Measurements from ENCODE around the gene TOP1. TPM values are rescaled to one million over a fixed set of nuclear protein-coding genes. Genes with fewer than 3 reads are reported as not detected.
A peak's percentile ranks its signal among the peaks of the same experiment; 100 is the strongest.

TOP1 gene
- total RNA-seq, 1 experiment from 2014 or later: 29.1 TPM

- Histone ChIP-seq H3K27me3 (ENCODE audit: low read length) (no peaks in the 10 kb centered on the region), H3K4me1 (ENCODE audit: insufficient read depth, low read length) (no peaks in the 10 kb centered on the region), H3K4me3 (ENCODE audit: low read length) (no peak overlapping the region), H3K27ac (ENCODE audit: low read length) (no peak overlapping the region), H2AFZ (ENCODE audit: low read length) (no peak overlapping the region), H3K9ac (ENCODE audit: low read length) (no peak overlapping the region), H3K79me2 (ENCODE audit: low read length) (no peaks in the 10 kb centered on the region), H3K36me3 (ENCODE audit: low read depth, low read length) (peaks cover 68% of the 10 kb centered on the region), H3K4me2 (ENCODE audit: low read length) (no peak overlapping the region), H3F3A (ENCODE audit: low read length, unreplicated experiment) (no peaks in the 10 kb centered on the region), H4K20me1 (ENCODE audit: low read length) (no peaks in the 10 kb centered on the region), H3K9me2 (replicated peaks; ENCODE audit: low read length) (no peaks in the 10 kb centered on the region), H3K9me3 (ENCODE audit: low read length) (no peaks in the 10 kb centered on the region)
- no TSS peak for BruUV-seq (replicated peaks)
- TF ChIP-seq EZH2 (IDR thresholded peaks at IDR 0.05; ENCODE audit: low read length, unreplicated experiment): no peak
- no peak for TF ChIP-seq EZH2phosphoT487 (IDR thresholded peaks at IDR 0.05; ENCODE audit: borderline replicate concordance, low read length)
- TF ChIP-seq CTCF (conservative IDR thresholded peaks at IDR 0.05; ENCODE audit: low read depth, low read length): no peak
- CTCF ChIA-PET: no interaction called here
- DNase-seq (no peak), ATAC-seq (no peak)
- POLR2A ChIA-PET (ENCODE audit: unreplicated experiment): no interaction called here
- intact Hi-C loops (cut with micrococcal nuclease): no loop called here
Observed at GRCh38 chr20:41101660-41102059, 73.0 kb downstream of the TOP1 start.

GRCh38 chr20:41108531-41108930, 79.9 kb downstream of the TOP1 start:
- no peak for ATAC-seq
- Histone ChIP-seq H3K9me2 (replicated peaks; ENCODE audit: low read length) (no peaks in the 10 kb centered on the region), H3K79me2 (ENCODE audit: low read length) (no peaks in the 10 kb centered on the region), H3F3A (ENCODE audit: low read length, unreplicated experiment) (no peaks in the 10 kb centered on the region), H3K27me3 (ENCODE audit: low read length) (no peaks in the 10 kb centered on the region), H3K4me3 (ENCODE audit: low read length) (no peak overlapping the region), H3K9ac (ENCODE audit: low read length) (no peak overlapping the region), H3K27ac (ENCODE audit: low read length) (no peak overlapping the region), H3K9me3 (ENCODE audit: low read length) (no peaks in the 10 kb centered on the region), H3K4me2 (ENCODE audit: low read length) (no peak overlapping the region), H3K4me1 (ENCODE audit: insufficient read depth, low read length) (peaks cover 21% of the 10 kb centered on the region), H4K20me1 (ENCODE audit: low read length) (0 out of 2 replicates have a peak, but pooled peaks cover 5% of the 10 kb centered on the region), H2AFZ (ENCODE audit: low read length) (no peak overlapping the region), H3K36me3 (ENCODE audit: low read depth, low read length) (peaks cover 60% of the 10 kb centered on the region)
- no peak for DNase-seq
- TF ChIP-seq EZH2 (IDR thresholded peaks at IDR 0.05; ENCODE audit: low read length, unreplicated experiment): no peak
- TF ChIP-seq EZH2phosphoT487 (IDR thresholded peaks at IDR 0.05; ENCODE audit: borderline replicate concordance, low read length): no peak
- TF ChIP-seq CTCF (conservative IDR thresholded peaks at IDR 0.05; ENCODE audit: low read depth, low read length): no peak
- ChIA-PET POLR2A (ENCODE audit: unreplicated experiment) (no interaction called here), CTCF (no interaction called here)
- intact Hi-C loops (cut with micrococcal nuclease): no loop called here
- BruUV-seq (replicated peaks): no TSS peak

GRCh38 chr20:41110012-41110411, 81.4 kb downstream of the TOP1 start:
- Histone ChIP-seq H3K9me2 (replicated peaks; ENCODE audit: low read length) (no peaks in the 10 kb centered on the region), H3K27me3 (ENCODE audit: low read length) (no peaks in the 10 kb centered on the region), H4K20me1 (ENCODE audit: low read length) (0 out of 2 replicates have a peak, but pooled peaks cover 5% of the 10 kb centered on the region), H3F3A (ENCODE audit: low read length, unreplicated experiment) (no peaks in the 10 kb centered on the region), H3K4me1 (ENCODE audit: insufficient read depth, low read length) (peaks cover 21% of the 10 kb centered on the region), H3K9me3 (ENCODE audit: low read length) (no peaks in the 10 kb centered on the region), H3K27ac (ENCODE audit: low read length) (peak overlapping the region; percentile 67), H2AFZ (ENCODE audit: low read length) (no peak overlapping the region), H3K4me3 (ENCODE audit: low read length) (no peak overlapping the region), H3K9ac (ENCODE audit: low read length) (no peak overlapping the region), H3K79me2 (ENCODE audit: low read length) (no peaks in the 10 kb centered on the region), H3K36me3 (ENCODE audit: low read depth, low read length) (peaks cover 63% of the 10 kb centered on the region), H3K4me2 (ENCODE audit: low read length) (peak overlapping the region; percentile 43; the same call in 1 of the 2 replicates)
- CTCF ChIA-PET: no interaction called here
- no TSS peak for BruUV-seq (replicated peaks)
- TF ChIP-seq CTCF (conservative IDR thresholded peaks at IDR 0.05; ENCODE audit: low read depth, low read length): no peak
- intact Hi-C loops (cut with micrococcal nuclease): no loop called here
- POLR2A ChIA-PET (ENCODE audit: unreplicated experiment): interaction anchor here (0.6 kb wide), 1 partner anchor 44 kb away, joined by 8 read pairs; no protein-coding TSS in a partner anchor
- DNase-seq (no peak), ATAC-seq (no peak)

All from PC-3 (cell line).